ENCODE measurements around the gene CFAP99.

DNA sequence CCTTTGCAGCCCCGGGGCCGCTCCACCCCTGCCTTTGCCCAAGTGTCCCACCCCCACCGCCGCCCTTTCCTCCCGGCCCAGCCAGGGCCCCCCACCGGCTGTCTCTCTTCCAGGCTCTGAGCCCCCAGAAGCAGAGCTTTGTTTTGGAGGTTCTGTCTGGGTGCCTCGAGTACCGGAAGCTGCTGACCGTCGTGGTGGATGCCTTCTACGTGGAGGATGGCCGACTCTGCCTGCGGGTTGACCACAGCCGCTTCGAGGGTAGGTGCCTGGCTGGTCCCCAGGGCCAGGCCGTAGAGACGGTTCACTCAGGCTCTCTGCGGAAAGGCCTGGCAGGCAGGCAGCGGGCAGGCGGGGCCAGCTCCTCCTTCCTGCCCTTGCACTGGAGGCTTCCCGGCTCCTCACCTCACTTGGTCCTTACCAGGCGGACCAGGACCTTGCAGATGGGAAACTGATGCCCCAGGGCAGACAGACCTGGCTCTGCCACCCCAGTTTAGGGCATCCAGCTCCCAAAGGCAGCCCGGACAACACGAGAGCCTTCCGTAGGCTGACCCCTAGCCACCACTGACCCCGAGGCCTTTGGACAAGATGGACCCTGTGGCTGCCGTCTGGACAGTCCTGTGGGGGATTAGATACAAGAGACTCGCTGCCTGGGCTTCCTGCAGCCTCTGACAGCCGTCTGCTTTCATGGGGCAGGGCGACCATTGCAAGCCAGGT lies 18.2 kb downstream of the CFAP99 start:
- TF ChIP-seq, protein P1, sequence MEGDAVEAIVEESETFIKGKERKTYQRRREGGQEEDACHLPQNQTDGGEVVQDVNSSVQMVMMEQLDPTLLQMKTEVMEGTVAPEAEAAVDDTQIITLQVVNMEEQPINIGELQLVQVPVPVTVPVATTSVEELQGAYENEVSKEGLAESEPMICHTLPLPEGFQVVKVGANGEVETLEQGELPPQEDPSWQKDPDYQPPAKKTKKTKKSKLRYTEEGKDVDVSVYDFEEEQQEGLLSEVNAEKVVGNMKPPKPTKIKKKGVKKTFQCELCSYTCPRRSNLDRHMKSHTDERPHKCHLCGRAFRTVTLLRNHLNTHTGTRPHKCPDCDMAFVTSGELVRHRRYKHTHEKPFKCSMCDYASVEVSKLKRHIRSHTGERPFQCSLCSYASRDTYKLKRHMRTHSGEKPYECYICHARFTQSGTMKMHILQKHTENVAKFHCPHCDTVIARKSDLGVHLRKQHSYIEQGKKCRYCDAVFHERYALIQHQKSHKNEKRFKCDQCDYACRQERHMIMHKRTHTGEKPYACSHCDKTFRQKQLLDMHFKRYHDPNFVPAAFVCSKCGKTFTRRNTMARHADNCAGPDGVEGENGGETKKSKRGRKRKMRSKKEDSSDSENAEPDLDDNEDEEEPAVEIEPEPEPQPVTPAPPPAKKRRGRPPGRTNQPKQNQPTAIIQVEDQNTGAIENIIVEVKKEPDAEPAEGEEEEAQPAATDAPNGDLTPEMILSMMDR (IDR thresholded peaks at IDR 0.05) = no peak
- TF ChIP-seq POLR2A (IDR thresholded peaks at IDR 0.05) (no peak), EP300 (IDR thresholded peaks at IDR 0.05) (no peak)
